IMR-90 (cell line): Measurements from ENCODE around the gene CNPY1. TPM values are rescaled to one million over a fixed set of nuclear protein-coding genes. Genes with fewer than 3 reads are reported as not detected.

Experiments
- ATAC-seq: fragments of 200-7000 bp; cut with Tn5 transposase; 2 replicates; pipeline ENCODE4 v1.9.1; 2020; ENCODE audit warnings: low read depth, mild to moderate bottlenecking, moderate library complexity
- BruUV-seq: library from RNA; stranded (reverse); fragments of 400-500 nt; replicated peaks from 2 replicates; lab custom pipeline; 2021; lab: Mats Ljungman, UMichigan
- CTCF ChIA-PET: fragments of 300-600 bp; formaldehyde crosslinking; extraction: SDS; loops from one replicate; lab custom pipeline; 2021; ENCODE audit warnings: antibody characterized with exemption; lab: Yijun Ruan, JAX
- POLR2A ChIA-PET: fragments of 300-600 bp; sonication (Branson Sonifier 250); formaldehyde crosslinking; loops from one replicate; lab custom pipeline; 2022; ENCODE audit warnings: antibody characterized with exemption; ENCODE audit not compliant: unreplicated experiment; lab: Charles Lee
- DNase-seq: peaks from one replicate; pipeline ENCODE4 v3.0.0; 2013
- H2AFZ ChIP-seq: replicated peaks from 2 replicates; pipeline ENCODE3; 2013; ENCODE audit warnings: low read length, mild to moderate bottlenecking; ENCODE audit not compliant: poor library complexity
- H2AK5ac ChIP-seq: 2 replicates; pipeline ENCODE4 v1.6.1; 2013; ENCODE audit warnings: low read depth, low read length, inconsistent platforms
- H2AK9ac ChIP-seq: replicated peaks from 2 replicates; pipeline ENCODE3; 2013; ENCODE audit warnings: mild to moderate bottlenecking, low read depth, low read length, moderate library complexity; ENCODE audit not compliant: poor library complexity
- H2BK120ac ChIP-seq: 2 replicates; pipeline ENCODE4 v1.6.1; 2013; ENCODE audit warnings: low read depth, low read length, inconsistent platforms
- H2BK15ac ChIP-seq: 3 replicates; pipeline ENCODE4 v1.6.1; 2013; ENCODE audit warnings: low read depth, low read length, inconsistent platforms
- H2BK20ac ChIP-seq: 2 replicates; pipeline ENCODE4 v1.6.1; 2013; ENCODE audit warnings: low read depth, mild to moderate bottlenecking, inconsistent platforms, low read length, moderate library complexity
- H2BK5ac ChIP-seq: 2 replicates; pipeline ENCODE4 v1.6.1; 2013; ENCODE audit warnings: mild to moderate bottlenecking, low read depth, low read length, inconsistent platforms; ENCODE audit not compliant: poor library complexity, severe bottlenecking
- H3K14ac ChIP-seq: replicated peaks from 2 replicates; pipeline ENCODE4 v1.6.1; 2013; ENCODE audit warnings: low read depth, low read length, inconsistent platforms
- H3K18ac ChIP-seq: 2 replicates; pipeline ENCODE4 v1.6.1; 2013; ENCODE audit warnings: low read depth, low read length, control low read depth
- H3K23ac ChIP-seq: 2 replicates; pipeline ENCODE4 v1.6.1; 2013; ENCODE audit warnings: low read depth, low read length, inconsistent platforms
- H3K27ac ChIP-seq: 2 replicates; pipeline ENCODE4 v1.5.1; 2013; ENCODE audit warnings: mild to moderate bottlenecking, control low read depth, low read length; ENCODE audit not compliant: insufficient read depth
- H3K27me3 ChIP-seq: 2 replicates; pipeline ENCODE4 v1.6.1; 2013; ENCODE audit warnings: low read length; ENCODE audit not compliant: control insufficient read depth, insufficient read depth
- H3K36me3 ChIP-seq: 2 replicates; pipeline ENCODE4 v1.6.1; 2013; ENCODE audit warnings: low read length, mixed read lengths; ENCODE audit not compliant: control insufficient read depth, insufficient read depth
- H3K4ac ChIP-seq: 2 replicates; pipeline ENCODE4 v1.6.1; 2013; ENCODE audit warnings: low read depth, low read length, inconsistent platforms
- H3K4me1 ChIP-seq: 2 replicates; pipeline ENCODE4 v1.6.1; 2013; ENCODE audit warnings: low read length, mixed read lengths; ENCODE audit not compliant: control insufficient read depth, insufficient read depth
- H3K4me2 ChIP-seq: 2 replicates; pipeline ENCODE4 v1.6.1; 2013; ENCODE audit warnings: low read depth, mild to moderate bottlenecking, control low read depth, low read length, moderate library complexity
- H3K4me3 ChIP-seq: 2 replicates; pipeline ENCODE4 v1.5.1; 2013; ENCODE audit warnings: low read depth, mild to moderate bottlenecking, control low read depth, low read length, moderate library complexity; ENCODE audit not compliant: insufficient read depth
- H3K56ac ChIP-seq: 2 replicates; pipeline ENCODE4 v1.6.1; 2013; ENCODE audit warnings: low read length, inconsistent platforms; ENCODE audit not compliant: insufficient read depth; ENCODE audit errors: extremely low read depth
- H3K79me1 ChIP-seq, 2 experiments: 2 replicates each; pipeline ENCODE4 v1.6.1; 2013; ENCODE audit warnings: low read length in 2 of 2, inconsistent platforms in 1 of 2, low read depth in 1 of 2
- H3K9ac ChIP-seq: 2 replicates; pipeline ENCODE4 v1.6.1; 2013; ENCODE audit warnings: low read depth, low read length, control low read depth
- H3K9me1 ChIP-seq: 2 replicates; pipeline ENCODE4 v1.6.1; 2013; ENCODE audit warnings: low read length, inconsistent platforms; ENCODE audit not compliant: insufficient read depth
- H3K9me3 ChIP-seq: 2 replicates; pipeline ENCODE4 v1.6.1; 2013; ENCODE audit warnings: low read length; ENCODE audit not compliant: control insufficient read depth, insufficient read depth
- H4K20me1 ChIP-seq: 2 replicates; pipeline ENCODE4 v1.6.1; 2013; ENCODE audit warnings: low read length, inconsistent platforms; ENCODE audit not compliant: insufficient read depth
- H4K5ac ChIP-seq: 2 replicates; pipeline ENCODE4 v1.6.1; 2013; ENCODE audit warnings: mild to moderate bottlenecking, low read depth, low read length, control low read depth
- H4K8ac ChIP-seq, 2 experiments: 2 replicates each; pipeline ENCODE4 v1.6.1; 2013; ENCODE audit warnings: low read depth in 2 of 2, low read length in 2 of 2, control low read depth in 1 of 2, inconsistent platforms in 1 of 2
- H4K91ac ChIP-seq: 2 replicates; pipeline ENCODE4 v1.6.1; 2013; ENCODE audit warnings: low read depth, low read length, inconsistent platforms; ENCODE audit not compliant: insufficient read depth
- BHLHE40 ChIP-seq: fragments of 150-350 bp; IDR thresholded peaks from 2 replicates; pipeline ENCODE4 v1.6.1; 2016; ENCODE audit warnings: mild to moderate bottlenecking, low read depth, low read length
- CTCF ChIP-seq: conservative IDR thresholded peaks from 2 replicates; pipeline ENCODE4 v1.5.1; 2012; ENCODE audit warnings: mild to moderate bottlenecking, low read depth, low read length, improper control_type of control experiment
- MAFK ChIP-seq: IDR thresholded peaks from 2 replicates; pipeline ENCODE4 v1.6.1; 2012; ENCODE audit warnings: low read depth, low read length, improper control_type of control experiment
- MAZ ChIP-seq: IDR thresholded peaks from 2 replicates; pipeline ENCODE4 v1.6.1; 2012; ENCODE audit warnings: low read depth, mild to moderate bottlenecking, low read length, improper control_type of control experiment, moderate library complexity, borderline replicate concordance
- MXI1 ChIP-seq: IDR thresholded peaks from 2 replicates; pipeline ENCODE4 v1.6.1; 2012; ENCODE audit warnings: low read depth, mild to moderate bottlenecking, low read length, moderate library complexity, borderline replicate concordance
- NFE2L2 ChIP-seq: fragments of 150-350 bp; IDR thresholded peaks from 2 replicates; pipeline ENCODE4 v1.6.1; 2016; ENCODE audit warnings: low read depth, mild to moderate bottlenecking, low read length
- POLR2A ChIP-seq: IDR thresholded peaks from 2 replicates; pipeline ENCODE4 v1.6.1; 2012; ENCODE audit warnings: mild to moderate bottlenecking, low read depth, low read length
- RCOR1 ChIP-seq: IDR thresholded peaks from 2 replicates; pipeline ENCODE4 v1.6.1; 2012; ENCODE audit warnings: mild to moderate bottlenecking, low read length, improper control_type of control experiment; ENCODE audit not compliant: insufficient replicate concordance
- RFX5 ChIP-seq: IDR thresholded peaks from 2 replicates; pipeline ENCODE4 v1.8.0; 2012; ENCODE audit warnings: low read depth, mild to moderate bottlenecking, low read length, moderate library complexity
- USF2 ChIP-seq: fragments of 150-350 bp; IDR thresholded peaks from 2 replicates; pipeline ENCODE4 v1.6.1; 2017; ENCODE audit warnings: mild to moderate bottlenecking, antibody characterized with exemption, low read length, low read depth
- WGBS, 2 experiments: methylation state at CpG; one replicate each; pipeline versions ENCODE4 v1.1.5 to v1.1.7; 2013; ENCODE audit warnings: missing lambda C conversion rate in 2 of 2; ENCODE audit not compliant: insufficient read length in 1 of 2; ENCODE audit errors: extremely low coverage in 2 of 2; 5-methylcytosine and 5-hydroxymethylcytosine counted together
- dilution Hi-C: fragments of 300-500 bp; cut with HindIII; formaldehyde crosslinking; loops from one replicate; pipeline ENCODE4 v1.14.3; 2018; ENCODE audit warnings: low sequenced_read_pairs; ENCODE audit not compliant: unreplicated experiment
- in situ Hi-C: fragments of 300-500 bp; cut with MboI; formaldehyde crosslinking; loops from 3 replicates; pipeline ENCODE4 v1.14.3; 2019; ENCODE audit warnings: low sequenced_read_pairs, inconsistent platforms, mixed read lengths
- intact Hi-C: fragments of 100-400 bp; cut with micrococcal nuclease; formaldehyde crosslinking; loops from 2 replicates; pipeline ENCODE4 v1.10.0; 2022
- polyA plus RNA-seq, 3 experiments: library from polyadenylated mRNA; depleted of rRNA; stranded (reverse); fragments of >200 nt; gene quantifications; 2 replicates each; pipeline ENCODE4 v1.2.3, GENCODE V29; 2012; ENCODE audit warnings: low replicate concordance in 1 of 3
- total RNA-seq: library from RNA; depleted of rRNA; stranded (reverse); fragments of >200 nt; gene quantifications from 2 replicates; pipeline ENCODE4 v1.2.3, GENCODE V29; 2012

Gene CNPY1
- total and polyA plus RNA-seq, 2 of the 4 experiments (the other 2 are of a cell fraction): not detected

- 84% methylated on average over 5 of the region's 12 CpGs; no CpG with 5 or more reads in 1 of the 2 experiments for WGBS, 2 experiments
- H2AFZ ChIP-seq: no peak overlapping the region
- H3K56ac ChIP-seq: no peak overlapping the region
- DNase-seq (no peak), ATAC-seq (no peak)
- no peak overlapping the region for H2BK120ac ChIP-seq
- no peak overlapping the region for H4K91ac ChIP-seq
- intact Hi-C loops (no loop called here), in situ Hi-C loops (no loop called here), dilution Hi-C loops (no loop called here)
- no TSS peak for BruUV-seq
- no peak overlapping the region for H3K23ac ChIP-seq
- ChIA-PET POLR2A (no interaction called here), CTCF (no interaction called here)
- no peak overlapping the region for H3K9ac ChIP-seq
- H3K27me3 ChIP-seq: peaks cover 8% of the 10 kb centered on the region
- H2BK20ac ChIP-seq: no peak overlapping the region
- no peak overlapping the region for H3K4ac ChIP-seq
- H4K8ac ChIP-seq: no peak overlapping the region
- H3K4me1 ChIP-seq: no peaks in the 10 kb centered on the region
- no peak overlapping the region for H2BK15ac ChIP-seq
- no peak overlapping the region for H3K14ac ChIP-seq
- no peak overlapping the region for H3K27ac ChIP-seq
- H3K4me3 ChIP-seq: no peak overlapping the region
- no peaks in the 10 kb centered on the region for H3K79me1 ChIP-seq
- no peak overlapping the region for H2BK5ac ChIP-seq
- TF ChIP-seq USF2: no peak
- TF ChIP-seq BHLHE40: no peak
- no peak for TF ChIP-seq CTCF
- TF ChIP-seq MAFK: no peak
- TF ChIP-seq RCOR1: no peak
- no peak for TF ChIP-seq MXI1
- no peak for TF ChIP-seq NFE2L2
- no peak for TF ChIP-seq MAZ
- TF ChIP-seq POLR2A: no peak
- no peak for TF ChIP-seq RFX5
- no peak overlapping the region for H3K4me2 ChIP-seq
- no peak overlapping the region for H2AK9ac ChIP-seq
- no peak overlapping the region for H4K5ac ChIP-seq
- H3K18ac ChIP-seq: no peak overlapping the region
- H2AK5ac ChIP-seq: no peak overlapping the region
- no peaks in the 10 kb centered on the region for H3K9me1 ChIP-seq
- H3K36me3 ChIP-seq: no peaks in the 10 kb centered on the region
- no peaks in the 10 kb centered on the region for H3K9me3 ChIP-seq
- H4K20me1 ChIP-seq: no peaks in the 10 kb centered on the region
Observed at GRCh38 chr7:155516466-155516865, 29.9 kb downstream of the CNPY1 start.
